ENCODE measurements around the gene RBPJ.

RBPJ gene

DNA sequence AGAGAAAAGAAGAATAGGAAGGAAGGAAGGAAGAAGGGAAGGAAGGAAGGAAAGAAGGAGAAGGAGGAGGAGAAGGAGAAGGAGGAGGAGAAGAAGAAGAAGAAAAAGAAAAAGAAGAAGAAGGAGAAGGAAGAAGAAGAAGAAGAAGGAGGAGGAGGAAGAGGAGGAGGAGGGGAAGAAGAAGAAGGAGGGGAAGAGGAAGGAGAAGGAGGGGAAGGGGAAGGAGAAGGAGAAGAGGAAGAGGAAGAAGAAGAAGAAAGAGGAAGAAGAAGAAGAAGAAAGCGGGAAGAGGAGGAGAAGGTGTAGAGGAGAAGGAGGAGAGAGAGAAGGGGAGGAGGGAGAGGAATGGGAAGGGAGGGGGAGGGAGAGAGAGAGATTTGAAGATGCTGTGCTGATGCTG, 146.9 kb downstream of the RBPJ start:
- TF ChIP-seq SIN3A (IDR thresholded peaks at IDR 0.05; ENCODE audit: borderline replicate concordance, insufficient read depth, low read length) (no peak), POLR2AphosphoS5 (IDR thresholded peaks at IDR 0.05; ENCODE audit: low read depth, low read length) (no peak), TAF1 (IDR thresholded peaks at IDR 0.05; ENCODE audit: borderline replicate concordance, insufficient read depth, low read length) (no peak), FOXP2 (optimal IDR thresholded peaks at IDR 0.05; ENCODE audit: borderline replicate concordance, extremely low read depth, extremely low read length, insufficient read depth) (no peak)
- TF ChIP-seq, protein P1, sequence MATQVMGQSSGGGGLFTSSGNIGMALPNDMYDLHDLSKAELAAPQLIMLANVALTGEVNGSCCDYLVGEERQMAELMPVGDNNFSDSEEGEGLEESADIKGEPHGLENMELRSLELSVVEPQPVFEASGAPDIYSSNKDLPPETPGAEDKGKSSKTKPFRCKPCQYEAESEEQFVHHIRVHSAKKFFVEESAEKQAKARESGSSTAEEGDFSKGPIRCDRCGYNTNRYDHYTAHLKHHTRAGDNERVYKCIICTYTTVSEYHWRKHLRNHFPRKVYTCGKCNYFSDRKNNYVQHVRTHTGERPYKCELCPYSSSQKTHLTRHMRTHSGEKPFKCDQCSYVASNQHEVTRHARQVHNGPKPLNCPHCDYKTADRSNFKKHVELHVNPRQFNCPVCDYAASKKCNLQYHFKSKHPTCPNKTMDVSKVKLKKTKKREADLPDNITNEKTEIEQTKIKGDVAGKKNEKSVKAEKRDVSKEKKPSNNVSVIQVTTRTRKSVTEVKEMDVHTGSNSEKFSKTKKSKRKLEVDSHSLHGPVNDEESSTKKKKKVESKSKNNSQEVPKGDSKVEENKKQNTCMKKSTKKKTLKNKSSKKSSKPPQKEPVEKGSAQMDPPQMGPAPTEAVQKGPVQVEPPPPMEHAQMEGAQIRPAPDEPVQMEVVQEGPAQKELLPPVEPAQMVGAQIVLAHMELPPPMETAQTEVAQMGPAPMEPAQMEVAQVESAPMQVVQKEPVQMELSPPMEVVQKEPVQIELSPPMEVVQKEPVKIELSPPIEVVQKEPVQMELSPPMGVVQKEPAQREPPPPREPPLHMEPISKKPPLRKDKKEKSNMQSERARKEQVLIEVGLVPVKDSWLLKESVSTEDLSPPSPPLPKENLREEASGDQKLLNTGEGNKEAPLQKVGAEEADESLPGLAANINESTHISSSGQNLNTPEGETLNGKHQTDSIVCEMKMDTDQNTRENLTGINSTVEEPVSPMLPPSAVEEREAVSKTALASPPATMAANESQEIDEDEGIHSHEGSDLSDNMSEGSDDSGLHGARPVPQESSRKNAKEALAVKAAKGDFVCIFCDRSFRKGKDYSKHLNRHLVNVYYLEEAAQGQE (IDR thresholded peaks at IDR 0.05; ENCODE audit: insufficient read depth in 1 of 2, low read depth in 2 of 2, low read length in 2 of 2) = no peak

DNA sequence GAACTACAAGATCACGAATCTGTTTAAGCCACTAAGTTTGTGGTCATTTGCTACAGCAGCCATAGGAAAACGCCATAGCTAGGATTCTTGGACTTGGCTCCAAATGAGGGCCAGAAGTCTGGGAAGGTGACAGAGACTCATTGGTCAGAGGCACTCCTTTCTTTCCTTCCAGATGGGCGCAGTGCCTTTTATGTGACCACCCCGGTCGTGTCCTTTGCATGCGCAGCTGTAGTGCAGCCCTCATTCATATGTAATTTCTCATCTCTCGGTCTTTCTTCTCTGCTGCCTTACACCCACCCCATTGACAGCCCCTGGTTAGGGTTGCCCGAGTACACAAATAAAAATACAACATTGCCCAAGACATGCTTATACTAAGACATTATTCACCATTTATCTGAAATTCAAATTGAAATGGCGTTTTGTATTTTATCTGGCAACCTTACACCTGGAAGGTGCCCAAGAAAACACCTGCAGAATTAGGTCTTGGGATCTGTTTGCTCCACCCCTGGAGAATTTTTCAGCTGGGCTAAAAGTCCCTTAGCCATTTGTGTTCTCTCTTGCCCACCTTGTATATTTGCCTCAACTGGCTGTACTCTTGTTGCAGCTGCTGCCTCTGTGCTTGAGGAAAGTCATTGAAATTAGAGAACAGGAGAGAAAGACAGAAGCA, 147.6 kb downstream of the RBPJ start:
- TF ChIP-seq, protein P1 (IDR thresholded peaks at IDR 0.05; ENCODE audit: insufficient read depth in 1 of 2, low read depth in 2 of 2, low read length in 2 of 2) = no peak
- TF ChIP-seq TAF1 (IDR thresholded peaks at IDR 0.05; ENCODE audit: borderline replicate concordance, insufficient read depth, low read length) = no peak
- no peak for TF ChIP-seq POLR2AphosphoS5 (IDR thresholded peaks at IDR 0.05; ENCODE audit: low read depth, low read length)
- no peak for TF ChIP-seq FOXP2 (optimal IDR thresholded peaks at IDR 0.05; ENCODE audit: borderline replicate concordance, extremely low read depth, extremely low read length, insufficient read depth)
- no peak for TF ChIP-seq SIN3A (IDR thresholded peaks at IDR 0.05; ENCODE audit: borderline replicate concordance, insufficient read depth, low read length)

DNA sequence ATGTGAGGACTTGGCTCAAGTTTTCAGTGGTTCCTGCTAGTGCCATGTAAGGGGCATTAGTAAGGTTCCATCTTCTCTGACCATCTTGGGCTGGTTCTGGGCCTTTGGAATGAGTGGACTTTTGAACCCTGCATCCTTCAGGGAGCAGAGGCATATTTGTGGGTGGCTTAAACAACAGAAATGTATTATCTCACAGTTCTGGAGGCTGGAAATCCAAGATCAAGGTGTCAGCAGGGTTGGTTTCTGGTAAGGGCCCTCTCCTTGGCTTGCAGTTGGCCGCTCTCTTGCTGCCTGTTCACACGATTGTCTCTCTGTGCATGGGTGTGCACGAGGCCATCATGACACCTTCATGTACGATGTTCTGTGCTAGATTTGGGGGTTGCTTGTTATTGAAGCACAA, 148.2 kb downstream of the RBPJ start:
- no peak for TF ChIP-seq FOXP2 (optimal IDR thresholded peaks at IDR 0.05; ENCODE audit: borderline replicate concordance, extremely low read depth, extremely low read length, insufficient read depth)
- TF ChIP-seq, protein P1 (IDR thresholded peaks at IDR 0.05; ENCODE audit: insufficient read depth in 1 of 2, low read depth in 2 of 2, low read length in 2 of 2) = no peak
- TF ChIP-seq POLR2AphosphoS5 (IDR thresholded peaks at IDR 0.05; ENCODE audit: low read depth, low read length) = no peak
- TF ChIP-seq TAF1 (IDR thresholded peaks at IDR 0.05; ENCODE audit: borderline replicate concordance, insufficient read depth, low read length) = no peak
- TF ChIP-seq SIN3A (IDR thresholded peaks at IDR 0.05; ENCODE audit: borderline replicate concordance, insufficient read depth, low read length) = no peak

DNA sequence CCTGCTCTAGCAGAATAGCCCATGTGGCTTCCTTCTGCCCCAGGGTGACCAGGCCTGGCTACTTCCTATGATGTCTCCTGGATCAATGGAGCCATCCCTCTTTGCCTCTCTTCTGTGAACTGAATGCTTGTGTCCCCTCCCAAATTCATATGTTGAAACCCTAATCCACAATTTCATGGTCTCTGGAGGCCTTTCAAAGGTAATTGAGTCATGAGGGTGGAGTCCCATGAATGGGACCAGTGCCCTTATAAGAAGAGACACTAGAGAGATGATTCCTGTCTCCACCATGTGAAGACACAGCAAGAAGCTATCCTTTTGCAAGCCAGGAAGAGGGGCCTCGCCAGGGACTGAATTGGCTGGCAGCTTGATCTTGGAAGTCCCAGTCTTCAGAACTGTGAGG, 151.1 kb downstream of the RBPJ start:
- no peak for TF ChIP-seq FOXP2 (optimal IDR thresholded peaks at IDR 0.05; ENCODE audit: borderline replicate concordance, extremely low read depth, extremely low read length, insufficient read depth)
- no peak for TF ChIP-seq POLR2AphosphoS5 (IDR thresholded peaks at IDR 0.05; ENCODE audit: low read depth, low read length)
- TF ChIP-seq, protein P1 (IDR thresholded peaks at IDR 0.05; ENCODE audit: insufficient read depth in 1 of 2, low read depth in 2 of 2, low read length in 2 of 2) = no peak
- no peak for TF ChIP-seq TAF1 (IDR thresholded peaks at IDR 0.05; ENCODE audit: borderline replicate concordance, insufficient read depth, low read length)
- TF ChIP-seq SIN3A (IDR thresholded peaks at IDR 0.05; ENCODE audit: borderline replicate concordance, insufficient read depth, low read length) = no peak

Data from PFSK-1 (cell line).